Liver (tissue), 3 donors: Measurements from ENCODE around the gene WDR1.

Experiments used
- ATF3 ChIP-seq: IDR thresholded peaks from 2 replicates; pipeline ENCODE4 v1.6.1; 2016; ENCODE audit warnings: antibody characterized with exemption
- CTCF ChIP-seq: fragments of 150-350 bp; IDR thresholded peaks from 2 replicates; pipeline ENCODE4 v1.5.1; 2017; ENCODE audit warnings: improper control_type of control experiment, low read depth, low read length; ENCODE audit not compliant: missing input control
- EGR1 ChIP-seq, 2 donors: IDR thresholded peaks; 2 replicates each; pipeline ENCODE4 v1.6.1; 2016 to 2018; ENCODE audit warnings: antibody characterized with exemption in 2 of 2, low read depth in 2 of 2
- FOXA1 ChIP-seq: IDR thresholded peaks from 2 replicates; pipeline ENCODE4 v1.6.1; 2016; ENCODE audit warnings: antibody characterized with exemption
- HNF4A ChIP-seq, 2 donors: conservative IDR thresholded peaks; 2 replicates each; pipeline ENCODE4 v1.6.1; 2016; ENCODE audit warnings: antibody characterized with exemption in 2 of 2, mild to moderate bottlenecking in 2 of 2
- HNF4G ChIP-seq: IDR thresholded peaks from 2 replicates; pipeline ENCODE4 v1.6.1; 2016; ENCODE audit warnings: antibody characterized with exemption
- JUND ChIP-seq, 2 donors: IDR thresholded peaks; 2 replicates each; pipeline ENCODE4 v1.6.1; 2016; ENCODE audit warnings: antibody characterized with exemption in 2 of 2
- MAX ChIP-seq: IDR thresholded peaks from 2 replicates; pipeline ENCODE4 v1.6.1; 2016; ENCODE audit warnings: antibody characterized with exemption
- RAD21 ChIP-seq, 2 donors: IDR thresholded peaks; 2 replicates each; pipeline ENCODE4 v1.6.1; 2016; ENCODE audit warnings: antibody characterized with exemption in 2 of 2, mild to moderate bottlenecking in 2 of 2
- REST ChIP-seq: IDR thresholded peaks from 2 replicates; pipeline ENCODE4 v1.6.1; 2016; ENCODE audit warnings: antibody characterized with exemption, mild to moderate bottlenecking
- SP1 ChIP-seq: IDR thresholded peaks from 2 replicates; pipeline ENCODE4 v1.6.1; 2018; ENCODE audit warnings: antibody characterized with exemption, mild to moderate bottlenecking
- TAF1 ChIP-seq: conservative IDR thresholded peaks from 2 replicates; pipeline ENCODE4 v1.6.1; 2016; ENCODE audit warnings: antibody characterized with exemption, mild to moderate bottlenecking
- YY1 ChIP-seq: IDR thresholded peaks from 2 replicates; pipeline ENCODE4 v1.6.1; 2016; ENCODE audit warnings: antibody characterized with exemption, mild to moderate bottlenecking
- ZBTB33 ChIP-seq: IDR thresholded peaks from 2 replicates; pipeline ENCODE4 v1.6.1; 2016; ENCODE audit warnings: antibody characterized with exemption
- donor health status: healthy.
- donor health status: healthy.

GRCh38 chr4:10074076-10074766 lies 42.4 kb downstream of the WDR1 start:
- TF ChIP-seq TAF1 (no peak), CTCF (no peak), RAD21 (IDR thresholded peaks at IDR 0.05) (no peak), SP1 (no peak), MAX (no peak), YY1 (no peak), JUND (IDR thresholded peaks at IDR 0.05) (no peak), ZBTB33 (no peak), REST (no peak), ATF3 (no peak), HNF4G (no peak), FOXA1 (no peak), EGR1 (IDR thresholded peaks at IDR 0.05; ENCODE audit: low read depth in 2 of 2) (no peak), HNF4A (conservative IDR thresholded peaks at IDR 0.05) (peak; percentile 47)
